Panc1 (cell line): Measurements from ENCODE around the gene TNRC18. TPM values are rescaled to one million over a fixed set of nuclear protein-coding genes. Genes with fewer than 3 reads are reported as not detected.

Experiments
- ATAC-seq: fragments of 200-7000 bp; cut with Tn5 transposase; 2 replicates; pipeline ENCODE4 v1.9.1; 2020; ENCODE audit warnings: mild to moderate bottlenecking, moderate library complexity
- BruUV-seq: library from RNA; stranded (reverse); fragments of 400-500 nt; replicated peaks from 2 replicates; lab custom pipeline; 2021; lab: Mats Ljungman, UMichigan
- CTCF ChIA-PET: fragments of 300-600 bp; sonication (Branson Sonifier 250); formaldehyde crosslinking; loops from one replicate; lab custom pipeline; 2022; ENCODE audit warnings: antibody characterized with exemption; lab: Charles Lee
- POLR2A ChIA-PET: fragments of 300-600 bp; sonication (Branson Sonifier 250); formaldehyde crosslinking; loops from one replicate; lab custom pipeline; 2022; ENCODE audit warnings: antibody characterized with exemption; lab: Charles Lee
- DNase-seq: peaks from one replicate; pipeline ENCODE4 v3.0.0-alpha.2; 2010; ENCODE audit warnings: low read depth, low spot score
- H3K27ac ChIP-seq: 2 replicates; pipeline ENCODE4 v1.5.1; 2011; ENCODE audit warnings: mild to moderate bottlenecking, low read length, inconsistent platforms
- H3K27me3 ChIP-seq: fragments of 200-500 bp; sonication (Bioruptor generic); 2 replicates; pipeline ENCODE4 v1.6.0; 2014; ENCODE audit warnings: low read length, inconsistent platforms; ENCODE audit not compliant: control insufficient read depth, insufficient read depth
- H3K36me3 ChIP-seq: fragments of 200-500 bp; sonication (Bioruptor generic); 2 replicates; pipeline ENCODE4 v1.5.1; 2014; ENCODE audit warnings: inconsistent platforms, mild to moderate bottlenecking, low read length, moderate library complexity; ENCODE audit not compliant: control insufficient read depth, insufficient read depth
- H3K4me1 ChIP-seq: 2 replicates; pipeline ENCODE4 v1.5.1; 2011; ENCODE audit warnings: inconsistent platforms, mild to moderate bottlenecking, low read length, moderate library complexity; ENCODE audit not compliant: control insufficient read depth, insufficient read depth
- H3K4me3 ChIP-seq, 2 experiments: 2 replicates each; pipeline ENCODE4 v1.5.1; 2011 to 2012; ENCODE audit warnings: low read depth in 2 of 2, low read length in 2 of 2, mild to moderate bottlenecking in 2 of 2, inconsistent platforms in 1 of 2, moderate library complexity in 1 of 2
- H3K9me3 ChIP-seq: fragments of 200-500 bp; sonication (Bioruptor generic); 2 replicates; pipeline ENCODE4 v1.5.1; 2014; ENCODE audit warnings: low read depth, mild to moderate bottlenecking, inconsistent platforms, low read length, moderate library complexity; ENCODE audit not compliant: control insufficient read depth, insufficient read depth
- CTCF ChIP-seq: fragments of 450-650 bp; IDR thresholded peaks from 2 replicates; pipeline ENCODE4 v1.5.1; 2017; ENCODE audit warnings: mild to moderate bottlenecking
- POLR2AphosphoS5 ChIP-seq: IDR thresholded peaks from 2 replicates; pipeline ENCODE4 v1.6.1; 2012; ENCODE audit warnings: mild to moderate bottlenecking, low read depth, low read length, moderate library complexity
- REST ChIP-seq, 2 experiments: IDR thresholded peaks; 2 replicates each; pipeline ENCODE4 v1.6.1; 2011 to 2012; ENCODE audit warnings: low read depth in 2 of 2, control low read depth in 1 of 2, low read length in 1 of 2, mild to moderate bottlenecking in 1 of 2, moderate library complexity in 1 of 2; ENCODE audit not compliant: insufficient read depth in 1 of 2
- SIN3A ChIP-seq: IDR thresholded peaks from 2 replicates; pipeline ENCODE4 v1.6.1; 2012; ENCODE audit warnings: low read depth, mild to moderate bottlenecking, low read length, moderate library complexity, borderline replicate concordance; ENCODE audit not compliant: insufficient read depth
- TCF7L2 ChIP-seq: IDR thresholded peaks from 2 replicates; pipeline ENCODE4 v1.6.1; 2011; ENCODE audit warnings: mild to moderate bottlenecking, low read depth, low read length, inconsistent platforms
- in situ Hi-C: cut with HindIII; loops from 2 replicates; pipeline ENCODE4 v1.10.0; 2016; ENCODE audit warnings: low sequenced_read_pairs, low pct_unique_long_range_greater_than_20kb
- intact Hi-C: fragments of 100-400 bp; cut with micrococcal nuclease; formaldehyde crosslinking; loops from one replicate; pipeline ENCODE4 v1.10.0; 2022; ENCODE audit not compliant: unreplicated experiment
- total RNA-seq: library from RNA; stranded (reverse); gene quantifications from one replicate; pipeline ENCODE4 v1.2.1, GENCODE V29; 2021; ENCODE audit not compliant: unreplicated experiment

TNRC18 gene
- total RNA-seq, 1 experiment from 2014 or later: 148 TPM

- ChIA-PET CTCF (no interaction called here), POLR2A (interaction anchor here (0.7 kb wide), 1 partner anchor 1365 kb away, joined by 3 read pairs; no protein-coding TSS in a partner anchor)
- Histone ChIP-seq H3K4me3 (no peak overlapping the region), H3K27ac (no peak overlapping the region), H3K9me3 (no peaks in the 10 kb centered on the region), H3K36me3 (no peaks in the 10 kb centered on the region), H3K27me3 (no peaks in the 10 kb centered on the region), H3K4me1 (peaks cover 25% of the 10 kb centered on the region)
- DNase-seq: no peak
- BruUV-seq: no TSS peak
- in situ Hi-C loops: no loop called here
- no peak for ATAC-seq
- intact Hi-C loops: loop anchor here (5.0 to 10.0 kb wide), 2 partner anchors 209 to 366 kb away; no protein-coding TSS in a partner anchor
- no peak for TF ChIP-seq SIN3A
- TF ChIP-seq POLR2AphosphoS5: no peak
- no peak for TF ChIP-seq TCF7L2
- TF ChIP-seq CTCF: no peak
- TF ChIP-seq REST (IDR thresholded peaks at IDR 0.05; ENCODE audit: insufficient read depth in 1 of 2, low read depth in 2 of 2, low read length in 1 of 2): no peak
Measured at GRCh38 chr7:5453566-5454075, 30.0 kb upstream of the TNRC18 start.

GRCh38 chr7:5452937-5453540 lies 29.4 kb upstream of the TNRC18 start:
- intact Hi-C loops: loop anchor here (5.0 to 10.0 kb wide), 2 partner anchors 208 to 366 kb away; no protein-coding TSS in a partner anchor
- Histone ChIP-seq H3K4me1 (peaks cover 25% of the 10 kb centered on the region), H3K27ac (no peak overlapping the region), H3K27me3 (no peaks in the 10 kb centered on the region), H3K9me3 (no peaks in the 10 kb centered on the region), H3K36me3 (no peaks in the 10 kb centered on the region), H3K4me3 (no peak overlapping the region)
- ChIA-PET CTCF (interaction anchor here (0.9 kb wide), 1 partner anchor 87 kb away, joined by 11 read pairs; no protein-coding TSS in a partner anchor), POLR2A (no interaction called here)
- TF ChIP-seq SIN3A: no peak
- TF ChIP-seq CTCF: no peak
- no peak for TF ChIP-seq POLR2AphosphoS5
- no peak for TF ChIP-seq TCF7L2
- in situ Hi-C loops: no loop called here
- ATAC-seq (no peak), DNase-seq (no peak)
- BruUV-seq: TSS peak; percentile 33
